Epithelial cell of esophagus (primary cell): ENCODE data around the gene ESPN.
"Not testable (repeated sequence)": the region's sequence is repeated elsewhere in the genome, so short reads cannot be mapped to it uniquely, and the experiment has no call there.

Source experiments
- DNase-seq: peaks from one replicate; pipeline ENCODE4 v3.0.0; 2010; ENCODE audit warnings: low read depth
- H3K4me3 ChIP-seq: 2 replicates; pipeline ENCODE4 v1.5.1; 2011; ENCODE audit warnings: mild to moderate bottlenecking, low read length, control low read depth
- CTCF ChIP-seq: IDR thresholded peaks from 2 replicates; pipeline ENCODE4 v1.5.1; 2011; ENCODE audit warnings: low read depth, mild to moderate bottlenecking, low read length, control low read depth, inconsistent platforms; ENCODE audit not compliant: insufficient read depth; ENCODE audit errors: missing control alignments

Gene ESPN

GRCh38 chr1:6385488-6386191 is 38.9 kb upstream of the ESPN start:
- H3K4me3 ChIP-seq = peak overlapping the region; percentile 41
- no peak for TF ChIP-seq CTCF
- DNase-seq = peak; percentile 97

GRCh38 chr1:6386371-6386949 is 38.1 kb upstream of the ESPN start:
- peak overlapping the region; percentile 41 for H3K4me3 ChIP-seq

GRCh38 chr1:6389971-6390370 is 34.6 kb upstream of the ESPN start:
- DNase-seq = peak; percentile 56
- no peak for TF ChIP-seq CTCF
- H3K4me3 ChIP-seq = no peak overlapping the region

More at GRCh38 chr1:6386371-6386949, 38.1 kb upstream of the ESPN start:
- no peak for TF ChIP-seq CTCF
- peak; percentile 60 for DNase-seq

- DNase-seq = peak; percentile 22
- peak overlapping the region; percentile 49 for H3K4me3 ChIP-seq
- TF ChIP-seq CTCF = no peak
These were observed 32.4 kb upstream of the ESPN start for GRCh38 chr1:6391951-6392808.

- TF ChIP-seq CTCF = no peak
- DNase-seq = no peak
- peak overlapping the region; percentile 49 for H3K4me3 ChIP-seq
These were observed 31.7 kb upstream of the ESPN start for GRCh38 chr1:6392809-6393399.

GRCh38 chr1:6393400-6394187 is 31.0 kb upstream of the ESPN start, which contains the start of gene ACOT7:
ACOT7 (minus strand) TSS chr1:6393767; CDS start chr1:6393399, 368 bp downstream.
- TF ChIP-seq CTCF = peak; percentile 43
- peak; percentile 92 for DNase-seq
- H3K4me3 ChIP-seq = peak within 1 kb of the TSS; percentile 49

GRCh38 chr1:6395130-6395529 is 29.4 kb upstream of the ESPN start:
- not testable (repeated sequence) for DNase-seq, H3K4me3 ChIP-seq

GRCh38 chr1:6395781-6396244 is 28.8 kb upstream of the ESPN start:
- DNase-seq, H3K4me3 ChIP-seq: not testable (repeated sequence)
